Stomach (tissue), 9 donors: ENCODE results near the gene TNNI2. TPM values are rescaled to one million over a fixed set of nuclear protein-coding genes. Genes with fewer than 3 reads are reported as not detected.
"Not testable (repeated sequence)": the region's sequence is repeated elsewhere in the genome, so short reads cannot be mapped to it uniquely, and the experiment has no call there.

Source experiments
- DNase-seq, 2 donors: peaks; one replicate each; pipeline versions ENCODE4 v3.0.0 to v3.0.0-alpha.2; 2013 to 2019
- H3K27ac ChIP-seq, 5 donors: fragments of 200-600 bp in 4 of 5; sonication (generic) in 4 of 5; one replicate each; pipeline ENCODE4 v1.5.1; 2013 to 2019; ENCODE audit warnings: mild to moderate bottlenecking in 1 of 5, moderate library complexity in 1 of 5
- H3K27me3 ChIP-seq, 3 donors: fragments of 200-600 bp; sonication (generic); one replicate each; pipeline ENCODE4 v1.5.1; 2017 to 2019; ENCODE audit warnings: mixed run types in 1 of 3
- H3K36me3 ChIP-seq, 4 donors: fragments of 200-600 bp; sonication (generic); 1 replicate in 3 of 4; 2 replicates in 1 of 4; pipeline ENCODE4 v1.5.1; 2016 to 2019
- H3K4me1 ChIP-seq, 4 donors: fragments of 200-600 bp; sonication (generic); one replicate each; pipeline ENCODE4 v1.5.1; 2016 to 2019
- H3K4me3 ChIP-seq, 4 donors: fragments of 200-600 bp; sonication (generic) in 3 of 4; one replicate each; pipeline ENCODE4 v1.5.1; 2016 to 2019; ENCODE audit warnings: mild to moderate bottlenecking in 1 of 4
- H3K9me3 ChIP-seq, 4 donors: fragments of 200-600 bp; sonication (generic); one replicate each; pipeline ENCODE4 v1.5.1; 2016 to 2019
- EP300 ChIP-seq: sonication (generic); formaldehyde crosslinking; IDR thresholded peaks from one replicate; pipeline ENCODE4 v1.6.1; 2017; ENCODE audit warnings: antibody characterized with exemption
- POLR2A ChIP-seq, 4 donors: fragments of 450-650 bp; IDR thresholded peaks; one replicate each; pipeline ENCODE4 v1.6.1; 2016; ENCODE audit warnings: antibody characterized with exemption in 4 of 4, control low read depth in 2 of 4, mild to moderate bottlenecking in 1 of 4, moderate library complexity in 1 of 4
- POLR2AphosphoS5 ChIP-seq, 3 donors: sonication (generic); formaldehyde crosslinking; IDR thresholded peaks; one replicate each; pipeline ENCODE4 v1.6.1; 2016; ENCODE audit warnings: antibody characterized with exemption in 3 of 3
- WGBS, 5 donors: extraction: QIAGEN DNeasy Blood & Tissue Kit in 3 of 5; methylation state at CpG; one replicate each; pipeline versions ENCODE4 v1.1.5 to v1.1.7; 2013 to 2018; 5-methylcytosine and 5-hydroxymethylcytosine counted together
- intact Hi-C: fragments of 100-400 bp; cut with DNase I; formaldehyde crosslinking; loops from one replicate; pipeline ENCODE4 v1.15.1; 2023; ENCODE audit warnings: low total_unique reads
- polyA plus RNA-seq, 3 donors: library from polyadenylated mRNA; stranded (reverse); fragments of 200-250 nt; gene quantifications; one replicate each; pipeline ENCODE4 v1.2.3, GENCODE V29; 2013
- total RNA-seq, 5 donors: library from RNA; depleted of rRNA; stranded (reverse); fragments of >200 nt; gene quantifications; one replicate each; pipeline versions ENCODE4 v1.1.0 to v1.2.3, GENCODE V29; 2014 to 2016
- TF ChIP-seq, protein P1 (sequence below), 7 experiments: fragments of 450-650 bp in 4 of 7; fragments of 200-600 bp in 3 of 7; sonication (generic) in 3 of 7; IDR thresholded peaks; one replicate each; pipeline ENCODE4 v1.5.1; 2016 to 2019; ENCODE audit warnings: antibody characterized with exemption in 7 of 7, control low read depth in 2 of 7, mild to moderate bottlenecking in 1 of 7
- donor health status: healthy with polysubstance abuse.
- donor health status: Bipolar disorder and iron deficiency.
- donor health status: healthy.

Gene TNNI2
- total and polyA plus RNA-seq, 8 donors: 0.93 to 23.4 (median 12.1) TPM; not detected in 4

DNA sequence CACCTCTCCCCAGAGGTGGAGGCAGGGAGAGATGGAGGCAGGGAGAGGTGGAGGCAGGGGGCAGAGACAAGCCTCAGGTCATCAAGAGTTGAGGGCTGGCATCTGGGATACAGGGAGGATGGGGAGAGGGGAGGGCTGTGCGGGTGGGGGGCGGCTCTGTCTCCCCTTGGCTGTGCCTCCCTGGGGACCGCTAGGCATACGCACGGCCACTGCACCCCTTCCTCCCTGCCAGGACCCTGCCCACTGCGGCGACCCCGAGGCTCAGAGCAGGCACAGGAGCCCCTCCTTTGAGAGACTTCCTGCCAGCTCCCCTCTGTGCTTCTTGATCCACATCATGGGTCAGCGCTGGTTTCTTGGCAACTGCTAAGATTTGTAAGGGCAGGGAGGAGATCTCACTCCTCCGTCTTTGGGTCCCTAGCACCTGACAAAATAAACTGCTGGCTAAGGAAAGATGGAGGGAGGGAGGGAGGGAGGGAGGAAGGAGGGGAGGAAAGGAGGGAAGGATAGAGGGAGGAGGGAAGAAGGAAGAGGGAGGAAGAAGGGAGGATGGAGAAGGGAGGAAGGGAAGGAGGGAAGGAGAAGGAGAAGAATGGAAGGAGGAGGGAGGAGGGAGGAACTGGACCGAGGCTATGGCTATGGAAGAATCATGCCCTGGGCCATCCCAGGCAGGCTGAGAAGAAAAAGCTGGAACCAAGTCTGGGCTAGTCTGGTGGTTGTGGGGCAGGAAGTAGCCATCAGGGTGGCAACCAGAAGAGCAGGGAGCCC lies 34.4 kb downstream of the TNNI2 start:
- intact Hi-C loops: no loop called here
- H3K27ac ChIP-seq: peak overlapping the region; percentile 54 to 88 (median 78)
- DNase-seq: peak in 1 of 2 donors; percentile 67

DNA sequence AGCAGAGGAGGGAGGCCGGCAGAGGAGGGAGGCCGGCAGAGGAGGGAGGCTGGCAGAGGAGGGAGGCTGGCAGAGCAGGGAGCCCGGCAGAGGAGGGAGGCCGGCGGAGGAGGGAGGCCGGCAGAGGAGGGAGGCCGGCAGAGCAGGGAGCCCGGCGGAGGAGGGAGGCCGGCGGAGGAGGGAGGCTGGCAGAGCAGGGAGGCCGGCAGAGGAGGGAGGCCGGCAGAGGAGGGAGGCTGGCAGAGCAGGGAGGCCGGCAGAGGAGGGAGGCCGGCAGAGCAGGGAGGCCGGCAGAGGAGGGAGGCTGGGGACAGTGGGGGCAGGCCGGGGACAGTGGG lies 35.0 kb downstream of the TNNI2 start:
- Histone ChIP-seq H3K4me1 (peaks cover 25 to 73% (median 48%) of the 10 kb centered on the region in 4 donors), H3K27ac (peak overlapping the region; percentile 54 to 88 (median 78)), H3K27me3 (peaks cover 0 to 42% (median 0%) of the 10 kb centered on the region in 3 donors)
- intact Hi-C loops, H3K4me3 ChIP-seq, DNase-seq, H3K9me3 ChIP-seq, H3K36me3 ChIP-seq: not testable (repeated sequence)
- WGBS, 5 donors: 75 to 94% (median 88%) methylated on average over 8 to 17 of the region's 17 CpGs

More for the DNA sequence above, 34.4 kb downstream of the TNNI2 start:
- no peaks in the 10 kb centered on the region for H3K36me3 ChIP-seq
- TF ChIP-seq EP300: no peak
- no peak for TF ChIP-seq POLR2A (IDR thresholded peaks at IDR 0.05)
- no peak for TF ChIP-seq POLR2AphosphoS5 (IDR thresholded peaks at IDR 0.05)
- TF ChIP-seq, protein P1, sequence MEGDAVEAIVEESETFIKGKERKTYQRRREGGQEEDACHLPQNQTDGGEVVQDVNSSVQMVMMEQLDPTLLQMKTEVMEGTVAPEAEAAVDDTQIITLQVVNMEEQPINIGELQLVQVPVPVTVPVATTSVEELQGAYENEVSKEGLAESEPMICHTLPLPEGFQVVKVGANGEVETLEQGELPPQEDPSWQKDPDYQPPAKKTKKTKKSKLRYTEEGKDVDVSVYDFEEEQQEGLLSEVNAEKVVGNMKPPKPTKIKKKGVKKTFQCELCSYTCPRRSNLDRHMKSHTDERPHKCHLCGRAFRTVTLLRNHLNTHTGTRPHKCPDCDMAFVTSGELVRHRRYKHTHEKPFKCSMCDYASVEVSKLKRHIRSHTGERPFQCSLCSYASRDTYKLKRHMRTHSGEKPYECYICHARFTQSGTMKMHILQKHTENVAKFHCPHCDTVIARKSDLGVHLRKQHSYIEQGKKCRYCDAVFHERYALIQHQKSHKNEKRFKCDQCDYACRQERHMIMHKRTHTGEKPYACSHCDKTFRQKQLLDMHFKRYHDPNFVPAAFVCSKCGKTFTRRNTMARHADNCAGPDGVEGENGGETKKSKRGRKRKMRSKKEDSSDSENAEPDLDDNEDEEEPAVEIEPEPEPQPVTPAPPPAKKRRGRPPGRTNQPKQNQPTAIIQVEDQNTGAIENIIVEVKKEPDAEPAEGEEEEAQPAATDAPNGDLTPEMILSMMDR (IDR thresholded peaks at IDR 0.05): no peak
- H3K27me3 ChIP-seq: peaks cover 0 to 46% (median 0%) of the 10 kb centered on the region in 3 donors
- 35 to 45% (median 43%) methylated on average over 8 to 11 of the region's 11 CpGs for WGBS, 5 donors
- no peaks in the 10 kb centered on the region for H3K9me3 ChIP-seq
- H3K4me1 ChIP-seq: peaks cover 25 to 70% (median 49%) of the 10 kb centered on the region in 4 donors
- H3K4me3 ChIP-seq: peak overlapping the region in 3 of 4 donors; percentile 21 to 41 (median 37)

DNA sequence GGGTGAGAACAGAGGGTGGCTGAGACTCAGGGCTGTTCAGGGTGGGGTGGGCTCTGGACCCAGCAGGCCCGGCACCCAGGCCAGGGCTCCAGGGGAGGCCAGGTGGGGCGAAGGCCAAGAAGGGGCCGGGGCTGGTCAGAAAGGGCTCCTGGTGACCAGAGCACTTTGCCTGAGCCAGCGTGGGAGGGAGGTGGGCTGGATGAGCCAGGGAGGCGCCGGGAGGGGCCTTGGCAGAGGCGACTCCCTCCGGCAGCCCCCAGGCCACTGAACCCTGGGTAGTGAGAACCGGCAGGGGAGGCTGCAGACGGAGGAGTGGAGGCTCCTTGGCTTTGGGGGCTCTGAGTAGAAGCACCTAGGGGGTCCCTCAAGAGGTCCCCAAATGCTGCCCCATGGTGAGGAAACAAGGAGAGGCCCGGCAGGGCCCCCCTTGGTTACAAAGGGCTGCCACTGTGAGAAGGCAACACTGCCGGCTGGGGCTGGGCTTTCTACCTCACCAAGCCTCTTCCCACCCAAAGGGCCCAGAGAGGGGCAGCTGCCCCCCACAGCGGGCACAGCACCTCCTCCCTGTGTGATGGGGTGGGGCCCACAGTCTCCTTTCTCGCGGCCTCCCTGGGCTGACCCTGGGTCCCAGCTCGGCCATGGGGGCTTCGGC lies 35.8 kb downstream of the TNNI2 start:
- H3K36me3 ChIP-seq, DNase-seq, intact Hi-C loops, H3K9me3 ChIP-seq: not testable (repeated sequence)
- Histone ChIP-seq H3K27me3 (peaks cover 0 to 34% (median 0%) of the 10 kb centered on the region in 3 donors), H3K27ac (peak overlapping the region; percentile 60 to 88 (median 83)), H3K4me3 (peak overlapping the region in 2 of 4 donors; percentile 13 to 31), H3K4me1 (peaks cover 25 to 68% (median 47%) of the 10 kb centered on the region in 4 donors)
- WGBS, 5 donors: 57 to 72% (median 69%) methylated on average over 14 to 17 of the region's 17 CpGs

DNA sequence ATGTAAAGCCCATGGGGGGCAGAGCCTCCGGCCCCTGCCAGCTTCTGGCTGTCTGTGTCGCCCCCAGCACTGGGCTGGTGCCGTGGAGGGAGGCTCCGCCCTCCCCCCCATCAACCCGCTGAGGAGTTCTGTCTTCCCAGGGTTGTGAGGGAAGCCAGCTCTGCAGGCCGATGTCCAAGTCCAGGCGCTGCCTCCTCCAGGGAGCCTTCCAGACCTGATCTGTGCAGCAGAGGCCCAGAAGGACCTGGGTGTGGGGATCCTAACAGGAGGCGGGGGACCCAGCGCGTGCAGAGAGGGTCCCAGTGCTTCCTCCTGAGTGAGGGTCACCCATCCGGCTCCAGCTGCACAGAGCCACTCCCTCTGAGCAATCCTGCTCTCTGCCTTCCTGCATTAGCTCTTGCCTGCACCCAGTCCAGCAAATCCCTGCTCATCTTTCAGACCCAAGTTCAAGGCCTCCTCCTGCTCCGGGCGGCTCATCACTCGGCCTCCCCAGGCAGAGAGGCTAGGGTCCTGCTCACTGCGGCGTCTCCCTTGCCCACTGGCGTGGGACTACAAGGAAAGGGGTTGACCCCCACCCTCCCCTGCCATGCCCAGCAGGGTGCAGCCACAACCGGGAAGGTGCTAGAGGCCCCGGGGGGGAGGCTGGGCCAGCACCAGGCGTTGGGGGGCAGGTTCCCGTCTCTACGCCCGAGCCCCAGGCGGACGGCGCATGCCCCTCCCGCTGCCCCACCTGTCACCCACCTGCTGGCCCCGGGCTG lies 36.5 kb downstream of the TNNI2 start:
- peaks cover 0 to 29% (median 0%) of the 10 kb centered on the region in 3 donors for H3K27me3 ChIP-seq
- H3K27ac ChIP-seq: peak overlapping the region; percentile 60 to 88 (median 83)
- TF ChIP-seq POLR2AphosphoS5 (IDR thresholded peaks at IDR 0.05) (no peak), POLR2A (IDR thresholded peaks at IDR 0.05) (no peak), EP300 (no peak)
- TF ChIP-seq, protein P1 (IDR thresholded peaks at IDR 0.05): no peak
- H3K4me3 ChIP-seq: peak overlapping the region in 1 of 4 donors; percentile 31
- WGBS, 5 donors: 53 to 68% (median 59%) methylated on average over 16 to 28 of the region's 28 CpGs
- intact Hi-C loops: no loop called here
- peak in 1 of 2 donors; percentile 45 for DNase-seq
- peaks cover 25 to 74% (median 49%) of the 10 kb centered on the region in 4 donors for H3K4me1 ChIP-seq
- H3K36me3 ChIP-seq: no peaks in the 10 kb centered on the region
- no peaks in the 10 kb centered on the region for H3K9me3 ChIP-seq

DNA sequence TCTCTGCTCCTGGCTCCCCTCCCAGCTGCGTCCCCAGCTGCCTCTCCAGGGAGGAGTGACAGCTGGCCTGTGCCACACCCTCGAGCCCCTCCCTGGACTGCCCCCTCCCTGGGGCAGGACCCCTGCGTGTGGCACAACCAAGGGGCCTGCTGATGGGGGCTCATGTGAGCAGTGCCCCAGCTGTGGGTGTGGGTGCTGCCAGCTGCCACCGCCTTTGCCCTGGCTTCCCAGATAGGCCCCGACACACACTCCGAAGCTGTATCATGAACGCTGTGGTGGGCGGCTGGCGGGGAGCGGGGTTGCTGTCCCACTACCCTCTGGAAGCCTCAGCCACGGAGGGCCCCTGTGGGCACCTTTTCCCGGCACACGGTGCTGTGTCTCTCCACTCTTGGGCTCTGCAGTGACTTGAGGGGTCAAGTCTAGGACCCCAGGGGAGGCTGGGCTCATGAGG lies 37.1 kb downstream of the TNNI2 start:
- DNase-seq, H3K9me3 ChIP-seq, intact Hi-C loops, H3K36me3 ChIP-seq: not testable (repeated sequence)
- Histone ChIP-seq H3K27me3 (peaks cover 0 to 23% (median 0%) of the 10 kb centered on the region in 3 donors), H3K4me1 (peaks cover 29 to 74% (median 52%) of the 10 kb centered on the region in 4 donors), H3K27ac (peak overlapping the region; percentile 34 to 88 (median 83)), H3K4me3 (peak overlapping the region in 2 of 4 donors; percentile 2 to 31)
- 63 to 72% (median 66%) methylated on average over 7 to 12 of the region's 13 CpGs for WGBS, 5 donors
